Measurements from ENCODE around the gene NKD2. TPM values are rescaled to one million over a fixed set of nuclear protein-coding genes. Genes with fewer than 3 reads are reported as not detected.

NKD2 gene
- total RNA-seq, 1 donor from 2014 or later = 0.41 TPM

DNA sequence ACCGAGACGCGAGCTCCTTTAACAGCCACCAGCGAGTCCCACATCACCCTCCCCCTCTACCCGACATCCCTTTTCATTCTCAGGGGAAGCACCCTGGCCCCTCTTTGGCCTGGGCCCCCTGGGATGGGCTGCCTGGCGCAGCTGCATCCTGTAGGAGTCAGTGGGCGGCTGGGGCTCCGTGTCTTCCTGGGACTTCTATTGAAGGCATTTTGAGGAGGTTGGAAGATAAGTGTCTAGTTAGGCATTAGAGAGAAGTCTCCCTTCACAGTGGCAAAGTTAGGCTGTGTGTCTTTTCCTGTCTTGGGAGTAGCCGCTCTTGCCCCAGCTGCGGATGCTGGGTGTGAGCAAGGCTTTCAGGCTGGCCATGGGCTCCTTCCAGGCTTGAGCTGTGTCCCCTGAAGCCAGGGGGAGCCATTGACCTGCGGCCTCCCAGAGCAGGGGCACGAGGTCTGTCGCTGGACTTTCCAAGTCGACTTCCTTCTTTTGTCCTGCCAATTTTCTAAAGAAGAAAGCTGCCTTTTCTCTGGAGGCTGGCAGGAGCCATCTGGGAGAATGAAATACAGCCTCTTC, 18.6 kb upstream of the NKD2 start:
- no peaks in the 10 kb centered on the region for H3K79me2 ChIP-seq (ENCODE audit: insufficient read depth, low read length)
- DNase-seq (ENCODE audit: low read depth) (no peak), FAIRE-seq (no peak)
- H3K9me3 Mint-ChIP-seq (ENCODE audit: unreplicated experiment) = peaks cover 27% of the 10 kb centered on the region
- no peak overlapping the region for H3K27ac ChIP-seq (ENCODE audit: low read depth, low read length)
- H3K4me1 Mint-ChIP-seq (ENCODE audit: low read depth, unreplicated experiment) = peaks cover 5% of the 10 kb centered on the region
- no peak overlapping the region for H2AFZ ChIP-seq (ENCODE audit: low read depth, low read length)
- no peak overlapping the region for H3K4me2 ChIP-seq (ENCODE audit: low read length)
- TF ChIP-seq EZH2 (IDR thresholded peaks at IDR 0.05; ENCODE audit: insufficient read depth, low read length) (no peak), CTCF (IDR thresholded peaks at IDR 0.05; ENCODE audit: insufficient read depth, low read depth, low read length) (no peak)
- no peak overlapping the region for H3K4me3 ChIP-seq (ENCODE audit: insufficient read depth, low read depth, low read length)
- H3K27me3 ChIP-seq (ENCODE audit: insufficient read depth, low read length) = peaks cover 31% of the 10 kb centered on the region
- peaks cover 45% of the 10 kb centered on the region for H3K27me3 Mint-ChIP-seq (ENCODE audit: low read depth, unreplicated experiment)
- H3K4me1 ChIP-seq (ENCODE audit: insufficient read depth, low read length) = no peaks in the 10 kb centered on the region
- H3K36me3 Mint-ChIP-seq (ENCODE audit: low read depth, unreplicated experiment) = no peaks in the 10 kb centered on the region
- no peaks in the 10 kb centered on the region for H4K20me1 ChIP-seq (ENCODE audit: insufficient read depth, low read length)
- no peaks in the 10 kb centered on the region for H3K36me3 ChIP-seq (ENCODE audit: insufficient read depth, low read length)
- no peak overlapping the region for H3K27ac Mint-ChIP-seq (ENCODE audit: unreplicated experiment)
- no peak overlapping the region for H3K9ac ChIP-seq (ENCODE audit: low read length)
- H3K4me3 Mint-ChIP-seq (ENCODE audit: unreplicated experiment) = no peak overlapping the region
- peaks cover 6% of the 10 kb centered on the region for H3K9me3 ChIP-seq (ENCODE audit: insufficient read depth, low read depth, low read length)

- H3K27ac Mint-ChIP-seq (ENCODE audit: unreplicated experiment) = no peak overlapping the region
- no peak for TF ChIP-seq EZH2 (IDR thresholded peaks at IDR 0.05; ENCODE audit: insufficient read depth, low read length)
- no peak for TF ChIP-seq CTCF (IDR thresholded peaks at IDR 0.05; ENCODE audit: insufficient read depth, low read depth, low read length)
- no peak overlapping the region for H3K4me2 ChIP-seq (ENCODE audit: low read length)
- no peak overlapping the region for H3K9ac ChIP-seq (ENCODE audit: low read length)
- H3K79me2 ChIP-seq (ENCODE audit: insufficient read depth, low read length) = no peaks in the 10 kb centered on the region
- H3K4me3 Mint-ChIP-seq (ENCODE audit: unreplicated experiment) = no peak overlapping the region
- peaks cover 6% of the 10 kb centered on the region for H3K9me3 ChIP-seq (ENCODE audit: insufficient read depth, low read depth, low read length)
- H3K9me3 Mint-ChIP-seq (ENCODE audit: unreplicated experiment) = peaks cover 20% of the 10 kb centered on the region
- H2AFZ ChIP-seq (ENCODE audit: low read depth, low read length) = no peak overlapping the region
- DNase-seq (ENCODE audit: low read depth) (no peak), FAIRE-seq (no peak)
- no peaks in the 10 kb centered on the region for H3K4me1 ChIP-seq (ENCODE audit: insufficient read depth, low read length)
- H3K36me3 Mint-ChIP-seq (ENCODE audit: low read depth, unreplicated experiment) = no peaks in the 10 kb centered on the region
- peaks cover 51% of the 10 kb centered on the region for H3K27me3 Mint-ChIP-seq (ENCODE audit: low read depth, unreplicated experiment)
- H4K20me1 ChIP-seq (ENCODE audit: insufficient read depth, low read length) = no peaks in the 10 kb centered on the region
- H3K27ac ChIP-seq (ENCODE audit: low read depth, low read length) = no peak overlapping the region
- no peak overlapping the region for H3K4me3 ChIP-seq (ENCODE audit: insufficient read depth, low read depth, low read length)
- H3K4me1 Mint-ChIP-seq (ENCODE audit: low read depth, unreplicated experiment) = peaks cover 6% of the 10 kb centered on the region
- H3K36me3 ChIP-seq (ENCODE audit: insufficient read depth, low read length) = no peaks in the 10 kb centered on the region
- H3K27me3 ChIP-seq (ENCODE audit: insufficient read depth, low read length) = peaks cover 34% of the 10 kb centered on the region
Measured at GRCh38 chr5:991472-992267, 16.9 kb upstream of the NKD2 start.

- no peaks in the 10 kb centered on the region for H3K79me2 ChIP-seq (ENCODE audit: insufficient read depth, low read length)
- FAIRE-seq (no peak), DNase-seq (ENCODE audit: low read depth) (no peak)
- no peak overlapping the region for H3K9ac ChIP-seq (ENCODE audit: low read length)
- peaks cover 4% of the 10 kb centered on the region for H3K9me3 Mint-ChIP-seq (ENCODE audit: unreplicated experiment)
- TF ChIP-seq EZH2 (IDR thresholded peaks at IDR 0.05; ENCODE audit: insufficient read depth, low read length) (no peak), CTCF (IDR thresholded peaks at IDR 0.05; ENCODE audit: insufficient read depth, low read depth, low read length) (no peak)
- no peaks in the 10 kb centered on the region for H4K20me1 ChIP-seq (ENCODE audit: insufficient read depth, low read length)
- H3K36me3 Mint-ChIP-seq (ENCODE audit: low read depth, unreplicated experiment) = no peaks in the 10 kb centered on the region
- H3K27me3 ChIP-seq (ENCODE audit: insufficient read depth, low read length) = peaks cover 47% of the 10 kb centered on the region
- no peak overlapping the region for H3K4me3 Mint-ChIP-seq (ENCODE audit: unreplicated experiment)
- H3K9me3 ChIP-seq (ENCODE audit: insufficient read depth, low read depth, low read length) = no peaks in the 10 kb centered on the region
- no peak overlapping the region for H3K27ac Mint-ChIP-seq (ENCODE audit: unreplicated experiment)
- H3K27me3 Mint-ChIP-seq (ENCODE audit: low read depth, unreplicated experiment) = peaks cover 54% of the 10 kb centered on the region
- no peaks in the 10 kb centered on the region for H3K4me1 ChIP-seq (ENCODE audit: insufficient read depth, low read length)
- H3K36me3 ChIP-seq (ENCODE audit: insufficient read depth, low read length) = no peaks in the 10 kb centered on the region
- no peak overlapping the region for H2AFZ ChIP-seq (ENCODE audit: low read depth, low read length)
- no peak overlapping the region for H3K4me2 ChIP-seq (ENCODE audit: low read length)
- H3K4me3 ChIP-seq (ENCODE audit: insufficient read depth, low read depth, low read length) = no peak overlapping the region
- H3K4me1 Mint-ChIP-seq (ENCODE audit: low read depth, unreplicated experiment) = peaks cover 15% of the 10 kb centered on the region
- H3K27ac ChIP-seq (ENCODE audit: low read depth, low read length) = no peak overlapping the region
Measured at GRCh38 chr5:994272-994607, 14.4 kb upstream of the NKD2 start.

Measured in astrocyte (in vitro differentiated cells and primary cell).